Right lobe of liver (tissue), 4 donors: Measurements from ENCODE around the gene CADM2.

Experiments
- CTCF ChIP-seq, 4 donors: fragments of 200-600 bp in 3 of 4; fragments of 450-650 bp in 1 of 4; IDR thresholded peaks; one replicate each; pipeline versions ENCODE4 v1.5.1 to v1.8.0; 2016 to 2022; ENCODE audit warnings: antibody characterized with exemption in 4 of 4, mild to moderate bottlenecking in 2 of 4
- POLR2A ChIP-seq: fragments of 450-650 bp; IDR thresholded peaks from one replicate; pipeline ENCODE4 v1.6.1; 2017; ENCODE audit warnings: antibody characterized with exemption, mild to moderate bottlenecking
- donor health status: DM: no; HTN: no; CAD: no.
- donor health status: DM: no; HTN: no; CAD: no.
- donor health status: DM: no; HTN: yes; CAD: no.

DNA sequence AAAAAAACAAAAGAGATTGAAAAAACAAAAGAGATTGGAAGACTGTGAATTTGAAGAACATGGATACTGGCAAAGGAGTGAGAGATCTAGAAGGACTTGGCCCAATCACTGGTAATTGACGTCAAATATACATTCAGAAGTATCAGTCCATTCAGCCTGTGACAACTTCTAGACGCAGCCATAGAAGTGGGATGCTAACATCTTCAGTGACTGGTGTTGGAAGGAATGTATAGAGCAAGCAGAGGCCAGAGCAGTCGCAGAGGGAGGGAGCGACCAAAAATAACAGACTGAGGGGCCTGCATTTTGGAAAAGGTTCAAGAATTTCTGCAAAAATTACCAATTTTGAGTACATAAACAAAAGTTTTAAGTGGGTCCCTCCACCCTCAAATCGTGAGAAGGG is 473.3 kb downstream of the CADM2 start:
- TF ChIP-seq CTCF (IDR thresholded peaks at IDR 0.05) = no peak
- TF ChIP-seq POLR2A = no peak
